HG03060 (cell line): Measurements from ENCODE around the gene HSD17B1.
"Not testable (repeated sequence)": the region's sequence is repeated elsewhere in the genome, so short reads cannot be mapped to it uniquely, and the experiment has no call there.

Experiments
- ATAC-seq: cut with Tn5 transposase; IDR thresholded peaks from one replicate; pipeline ENCODE4 v1.9.1; 2021; ENCODE audit warnings: low read depth, moderate number of reproducible peaks; ENCODE audit not compliant: unreplicated experiment

The HSD17B1 gene

GRCh38 chr17:42522798-42523278 is 29.9 kb upstream of the HSD17B1 start:
- no peak for ATAC-seq

- no peak for ATAC-seq
These were observed 27.5 kb upstream of the HSD17B1 start for GRCh38 chr17:42525221-42525620.

GRCh38 chr17:42526031-42526444 is 26.7 kb upstream of the HSD17B1 start:
- ATAC-seq = no peak

DNA sequence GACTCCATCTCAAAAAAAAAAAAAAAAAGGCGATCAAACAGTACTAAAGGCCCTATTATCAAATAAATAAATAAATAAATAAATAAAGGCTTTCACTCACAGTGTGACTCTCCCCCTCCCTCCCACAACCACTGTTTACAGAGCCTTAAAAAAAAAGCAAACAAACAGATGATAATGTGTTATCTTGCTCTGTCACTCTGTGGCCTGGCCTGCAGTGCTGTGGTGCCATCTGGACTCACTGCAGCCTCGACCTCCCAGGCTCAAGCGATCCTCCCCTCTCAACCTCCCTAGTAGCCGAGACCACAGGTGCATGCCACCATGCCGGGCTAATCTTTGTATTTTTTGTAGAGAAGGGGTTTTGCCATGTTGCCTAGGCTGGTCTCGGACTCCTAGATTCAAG is 24.8 kb upstream of the HSD17B1 start:
- no peak for ATAC-seq

DNA sequence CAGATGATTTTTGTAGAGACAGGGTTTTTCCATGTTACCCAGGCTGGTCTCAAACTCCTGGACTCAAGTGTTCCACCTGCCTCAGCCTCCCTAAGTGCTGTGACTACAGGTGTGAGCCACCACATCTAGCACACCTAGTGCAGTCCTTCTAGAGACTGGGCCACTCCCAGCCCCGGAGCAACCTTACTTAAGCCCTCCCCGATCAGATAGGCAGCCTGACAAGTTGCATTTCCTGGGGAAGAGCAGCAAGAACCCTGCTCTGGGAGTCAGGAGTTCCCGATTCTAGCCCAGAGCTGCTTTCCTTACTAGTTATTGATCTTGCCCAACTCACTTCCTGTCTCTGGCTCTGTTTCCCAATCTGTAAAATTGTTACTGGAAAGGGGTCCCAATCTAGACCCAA is 23.7 kb upstream of the HSD17B1 start:
- no peak for ATAC-seq

DNA sequence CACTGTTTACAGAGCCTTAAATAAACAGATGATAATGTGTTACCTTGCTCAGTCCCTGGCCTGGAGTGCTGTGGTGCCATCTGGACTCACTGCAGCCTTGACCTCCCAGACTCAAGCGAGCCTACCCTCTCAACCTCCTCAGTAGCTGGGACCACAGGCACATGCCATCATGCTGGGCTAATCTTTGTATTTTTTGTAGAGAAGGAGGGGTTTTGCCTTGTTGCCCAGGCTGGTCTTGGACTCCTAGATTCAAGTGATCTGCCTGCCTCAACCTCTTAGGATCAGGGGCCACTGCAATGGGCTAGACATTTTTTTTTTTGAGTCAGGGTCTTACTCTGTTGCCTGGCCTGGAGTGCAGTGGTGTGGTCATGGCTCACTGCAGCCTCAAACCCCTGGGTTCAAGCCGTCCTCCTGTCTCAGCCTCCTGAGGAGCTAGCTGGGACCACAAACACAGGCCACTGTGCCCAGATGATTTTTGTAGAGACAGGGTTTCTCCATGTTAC is 21.7 kb upstream of the HSD17B1 start:
- ATAC-seq = no peak

DNA sequence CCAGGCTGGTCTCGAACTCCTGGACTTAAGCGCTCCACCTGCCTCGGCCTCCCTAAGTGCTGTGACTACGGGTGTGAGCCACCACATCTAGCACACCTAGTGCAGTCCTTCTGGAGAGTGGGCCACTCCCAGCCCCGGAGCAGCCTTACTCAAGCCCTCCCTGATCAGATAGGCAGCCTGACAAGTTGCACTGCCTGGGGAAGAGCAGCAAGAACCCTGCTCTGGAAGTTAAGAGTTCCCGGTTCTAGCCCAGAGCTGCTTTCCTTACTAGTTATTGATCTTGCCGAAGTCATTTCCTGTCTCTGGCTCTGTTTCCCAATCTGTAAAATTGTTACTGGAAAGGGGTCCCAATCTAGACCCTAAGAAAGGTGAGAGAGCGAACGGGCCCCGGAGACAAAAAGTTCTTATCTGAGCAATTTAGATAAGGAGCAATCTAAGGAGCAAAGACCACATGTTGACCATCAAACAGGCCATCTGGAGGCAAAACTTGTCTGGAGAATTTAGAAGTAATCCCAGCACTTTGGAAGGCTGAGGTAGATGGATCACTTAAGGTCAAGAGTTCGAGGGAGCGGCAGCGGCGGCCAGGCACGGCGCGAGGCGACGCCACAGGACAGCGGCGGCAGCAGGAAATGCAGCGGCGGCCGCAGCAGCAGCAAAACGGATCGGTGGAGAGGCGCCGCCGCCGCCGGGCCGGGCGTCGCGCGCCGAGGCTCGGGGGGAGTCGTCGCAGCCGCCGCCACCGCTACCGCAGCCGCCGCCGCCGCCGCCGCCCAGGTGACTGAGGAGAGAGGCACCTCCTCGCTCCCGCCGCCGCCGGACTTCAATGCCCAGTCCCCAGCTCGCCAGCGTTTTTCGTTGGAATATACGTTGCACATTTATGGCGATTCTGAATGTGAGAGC is 21.0 kb upstream of the HSD17B1 start:
- no peak for ATAC-seq

DNA sequence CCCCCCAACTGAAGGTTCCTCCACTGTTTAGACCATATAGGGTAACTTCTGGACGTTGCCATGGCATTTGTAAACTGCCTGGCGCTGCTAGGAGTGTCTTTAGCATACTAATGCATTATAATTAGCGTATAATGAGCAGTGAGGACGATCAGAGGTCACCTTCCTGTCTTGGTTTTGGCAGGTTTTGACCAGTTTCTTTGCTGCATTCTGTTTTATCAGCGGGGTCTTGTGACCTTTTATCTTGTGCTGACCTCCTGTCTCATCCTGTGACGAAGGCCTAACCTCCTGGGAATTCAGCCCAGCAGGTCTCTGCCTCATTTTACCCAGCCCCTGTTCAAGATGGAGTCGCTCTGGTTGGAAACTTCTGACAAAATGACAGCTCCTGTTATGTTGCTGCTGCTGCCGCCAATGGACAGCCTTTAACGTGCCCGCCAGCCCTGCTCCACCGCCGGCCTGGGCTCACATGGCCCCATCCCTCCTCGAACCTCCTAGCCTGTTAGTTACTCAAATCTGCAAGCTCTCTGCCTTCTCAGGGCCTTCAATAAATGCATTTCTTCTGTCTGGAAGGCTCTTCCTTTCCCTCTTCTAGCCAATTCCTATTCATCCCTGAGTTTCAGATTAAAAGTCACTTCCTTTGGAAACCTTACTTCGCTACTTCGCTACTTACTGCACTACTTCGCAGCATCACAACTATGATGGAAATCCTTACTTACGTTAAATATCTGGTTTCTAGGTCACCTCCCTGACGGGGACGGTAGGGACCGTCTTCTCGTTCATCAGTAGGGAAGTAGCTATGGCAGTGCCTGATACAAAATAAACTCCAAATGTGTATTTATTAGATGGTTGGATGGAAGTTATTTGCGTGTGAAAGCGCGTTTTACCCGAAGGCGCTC is 17.3 kb upstream of the HSD17B1 start:
- ATAC-seq = no peak

- peak; percentile 50 for ATAC-seq
These were observed 16.7 kb upstream of the HSD17B1 start, which contains the start of gene NAGLU for GRCh38 chr17:42536048-42536371. NAGLU (plus strand) TSS chr17:42536241; CDS start chr17:42536273, 32 bp downstream.

DNA sequence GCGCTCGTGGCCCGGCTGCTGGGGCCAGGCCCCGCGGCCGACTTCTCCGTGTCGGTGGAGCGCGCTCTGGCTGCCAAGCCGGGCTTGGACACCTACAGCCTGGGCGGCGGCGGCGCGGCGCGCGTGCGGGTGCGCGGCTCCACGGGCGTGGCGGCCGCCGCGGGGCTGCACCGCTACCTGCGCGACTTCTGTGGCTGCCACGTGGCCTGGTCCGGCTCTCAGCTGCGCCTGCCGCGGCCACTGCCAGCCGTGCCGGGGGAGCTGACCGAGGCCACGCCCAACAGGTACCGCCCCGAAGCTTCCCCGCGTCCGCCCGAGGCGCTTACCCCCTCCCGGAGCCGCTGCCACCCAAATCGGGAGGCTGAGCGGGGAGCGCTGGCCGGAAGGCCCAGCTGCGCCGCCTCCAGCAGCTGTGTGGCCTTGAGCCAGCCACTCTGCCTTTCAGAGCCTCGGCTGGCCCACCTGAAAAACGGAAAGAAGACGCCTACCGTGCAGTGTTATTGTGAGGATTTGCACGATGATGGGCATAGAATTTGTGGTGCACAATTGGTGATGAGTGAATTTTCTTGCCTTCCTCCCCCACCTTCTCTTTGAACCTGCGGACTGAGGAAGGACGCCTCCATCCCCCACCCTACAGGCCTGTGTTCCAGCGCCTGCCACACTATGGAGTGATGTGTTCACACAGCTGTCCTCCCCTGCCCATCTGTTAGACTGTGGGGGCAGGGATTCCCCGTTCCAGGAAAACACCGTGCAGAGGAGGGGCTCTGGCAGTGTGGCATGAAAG is 16.2 kb upstream of the HSD17B1 start:
- ATAC-seq = peak; percentile 28

GRCh38 chr17:42537156-42537805 is 15.4 kb upstream of the HSD17B1 start:
- ATAC-seq = no peak

DNA sequence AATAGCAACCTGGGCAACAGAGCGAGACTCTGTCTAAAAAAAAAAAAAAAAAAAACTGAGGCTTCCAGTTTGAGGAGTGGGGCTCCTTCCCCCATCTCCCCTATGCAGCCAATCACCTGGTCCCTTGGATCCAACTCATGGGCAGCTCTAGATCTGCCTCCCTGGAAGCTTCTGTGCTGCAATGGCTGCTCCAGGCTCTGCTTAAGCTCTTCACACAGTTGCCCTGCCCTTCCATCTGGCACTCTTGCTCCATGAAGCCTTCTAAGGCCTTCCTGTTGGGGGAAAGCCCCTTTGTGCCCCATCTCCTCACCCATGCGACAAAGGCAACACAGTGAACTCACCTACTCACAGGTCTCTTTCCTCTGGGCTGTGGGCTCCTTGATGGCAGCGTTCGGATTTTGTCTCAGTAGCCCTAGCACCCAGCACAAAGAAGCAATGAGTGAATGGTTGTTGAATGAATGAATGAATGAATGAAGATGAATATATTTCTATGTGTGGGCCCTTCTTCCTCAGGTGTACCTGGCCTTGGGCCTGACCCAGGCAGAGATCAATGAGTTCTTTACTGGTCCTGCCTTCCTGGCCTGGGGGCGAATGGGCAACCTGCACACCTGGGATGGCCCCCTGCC is 14.8 kb upstream of the HSD17B1 start:
- no peak for ATAC-seq

- ATAC-seq = no peak
These were observed 14.2 kb upstream of the HSD17B1 start for GRCh38 chr17:42538482-42538881.

DNA sequence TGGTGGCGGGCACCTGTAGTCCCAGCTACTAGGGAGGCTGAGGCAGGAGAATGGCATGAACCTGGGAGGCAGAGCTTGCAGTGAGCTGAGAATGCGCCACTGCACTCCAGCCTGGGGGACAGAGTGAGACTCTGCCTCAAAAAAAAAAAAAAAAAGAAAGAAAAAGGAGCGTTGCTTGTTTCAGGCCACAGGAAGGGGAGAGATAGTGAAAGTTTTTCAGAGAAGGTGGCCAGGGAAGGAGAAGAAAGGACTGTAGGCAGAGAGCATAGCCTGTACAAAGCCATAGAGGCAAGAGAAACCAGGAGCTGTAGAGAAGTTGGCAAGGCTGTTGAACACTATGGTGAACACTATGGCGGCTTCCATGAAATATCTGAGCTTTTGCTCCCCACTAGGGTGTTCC is 12.2 kb upstream of the HSD17B1 start:
- not testable (repeated sequence) for ATAC-seq

GRCh38 chr17:42541041-42541833 is 11.5 kb upstream of the HSD17B1 start:
- no peak for ATAC-seq

GRCh38 chr17:42543190-42544079 is 9.3 kb upstream of the HSD17B1 start:
- no peak for ATAC-seq

DNA sequence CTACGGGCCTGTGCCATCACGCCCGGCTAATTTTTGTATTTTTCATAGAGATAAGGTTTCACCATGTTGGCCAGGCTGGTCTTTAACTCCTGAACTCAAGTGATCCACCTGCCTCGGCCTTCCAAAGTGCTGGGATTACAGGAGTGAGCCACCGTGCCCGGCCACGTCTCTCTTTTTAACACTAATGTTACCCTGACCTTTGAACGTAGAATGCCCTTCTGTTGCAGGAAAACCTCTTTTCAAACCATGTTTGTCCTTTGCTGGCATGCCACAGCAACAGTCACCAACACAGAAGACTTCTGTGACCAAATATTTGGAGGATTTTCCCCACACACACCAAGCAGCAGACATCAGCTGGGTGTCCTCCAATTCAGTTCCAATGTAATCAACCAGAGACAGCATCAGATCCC is 7.8 kb upstream of the HSD17B1 start:
- ATAC-seq = no peak
